Mononuclear cell (primary cell): Measurements from ENCODE around the gene MYO18A. TPM values are rescaled to one million over a fixed set of nuclear protein-coding genes. Genes with fewer than 3 reads are reported as not detected.

Experiments
- H3K27me3 ChIP-seq: 2 replicates; pipeline ENCODE4 v1.6.0; 2011; ENCODE audit warnings: low read length, control low read depth; ENCODE audit not compliant: insufficient read depth
- H3K4me1 ChIP-seq: 2 replicates; pipeline ENCODE4 v1.5.1; 2011; ENCODE audit warnings: mild to moderate bottlenecking, low read length, control low read depth; ENCODE audit not compliant: insufficient read depth
- H3K4me3 ChIP-seq: 2 replicates; pipeline ENCODE4 v1.5.1; 2011; ENCODE audit warnings: mild to moderate bottlenecking, low read length, moderate library complexity
- H3K9me3 ChIP-seq: 2 replicates; pipeline ENCODE4 v1.5.1; 2011; ENCODE audit warnings: low read depth, mild to moderate bottlenecking, control low read depth, low read length
- total RNA-seq: library from RNA; depleted of rRNA; stranded (reverse); fragments of >200 nt; gene quantifications from one replicate; pipeline ENCODE4 v1.2.3, GENCODE V29; 2012

Gene MYO18A
- total RNA-seq, 1 donor, result 40.1 TPM

DNA sequence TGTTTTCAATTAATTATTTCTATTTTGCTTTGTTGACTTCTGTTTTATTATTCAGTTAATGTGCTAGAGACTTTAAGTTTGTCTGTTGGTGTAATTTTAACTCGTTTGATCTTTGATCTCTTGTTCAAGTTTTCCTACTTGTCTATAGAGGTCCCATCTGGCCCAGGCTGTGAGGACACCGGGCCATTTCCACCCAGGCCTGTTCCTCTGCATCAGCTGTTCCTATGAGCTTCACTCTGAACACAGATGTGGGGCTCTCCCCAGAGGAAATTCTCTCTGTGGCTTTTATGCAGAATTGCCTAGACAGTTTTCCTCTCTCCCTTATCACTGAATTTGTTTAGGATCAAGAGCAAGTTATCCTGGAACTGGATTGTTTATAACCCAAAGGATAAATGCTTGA, 44.7 kb downstream of the MYO18A start:
- no peak overlapping the region for H3K4me3 ChIP-seq
- no peaks in the 10 kb centered on the region for H3K27me3 ChIP-seq
- peaks cover 66% of the 10 kb centered on the region for H3K4me1 ChIP-seq
- no peaks in the 10 kb centered on the region for H3K9me3 ChIP-seq

DNA sequence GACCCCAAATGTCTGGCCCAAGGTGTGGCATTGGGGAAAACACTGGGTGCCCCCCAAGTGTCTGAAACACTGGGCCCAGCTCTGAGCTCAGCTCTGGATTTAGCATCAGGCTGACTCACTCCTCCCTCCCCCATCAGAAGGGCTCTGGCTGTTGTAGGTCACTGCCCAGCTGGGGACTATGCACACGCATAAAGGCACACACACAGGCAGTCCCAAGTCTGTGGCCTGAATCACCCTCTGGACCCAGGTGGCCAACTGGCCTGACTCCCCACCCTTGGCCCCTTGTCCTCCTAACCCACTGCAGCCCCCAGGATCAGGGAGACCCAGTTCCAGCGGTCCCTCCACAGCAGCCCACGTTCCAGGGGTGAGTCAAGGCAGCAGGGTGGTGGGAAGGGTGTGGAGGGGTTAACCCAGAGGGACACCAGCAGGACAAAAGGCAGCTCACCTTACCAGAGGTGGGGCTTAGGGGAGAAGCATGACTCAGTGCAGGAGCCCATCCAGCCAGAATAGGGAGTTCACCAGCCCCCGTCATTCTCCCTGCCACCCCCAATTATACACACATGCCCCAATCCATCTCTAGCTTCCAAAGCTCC, 47.0 kb downstream of the MYO18A start:
- Histone ChIP-seq H3K4me3 (no peak overlapping the region), H3K4me1 (peaks cover 47% of the 10 kb centered on the region), H3K9me3 (no peaks in the 10 kb centered on the region), H3K27me3 (no peaks in the 10 kb centered on the region)

DNA sequence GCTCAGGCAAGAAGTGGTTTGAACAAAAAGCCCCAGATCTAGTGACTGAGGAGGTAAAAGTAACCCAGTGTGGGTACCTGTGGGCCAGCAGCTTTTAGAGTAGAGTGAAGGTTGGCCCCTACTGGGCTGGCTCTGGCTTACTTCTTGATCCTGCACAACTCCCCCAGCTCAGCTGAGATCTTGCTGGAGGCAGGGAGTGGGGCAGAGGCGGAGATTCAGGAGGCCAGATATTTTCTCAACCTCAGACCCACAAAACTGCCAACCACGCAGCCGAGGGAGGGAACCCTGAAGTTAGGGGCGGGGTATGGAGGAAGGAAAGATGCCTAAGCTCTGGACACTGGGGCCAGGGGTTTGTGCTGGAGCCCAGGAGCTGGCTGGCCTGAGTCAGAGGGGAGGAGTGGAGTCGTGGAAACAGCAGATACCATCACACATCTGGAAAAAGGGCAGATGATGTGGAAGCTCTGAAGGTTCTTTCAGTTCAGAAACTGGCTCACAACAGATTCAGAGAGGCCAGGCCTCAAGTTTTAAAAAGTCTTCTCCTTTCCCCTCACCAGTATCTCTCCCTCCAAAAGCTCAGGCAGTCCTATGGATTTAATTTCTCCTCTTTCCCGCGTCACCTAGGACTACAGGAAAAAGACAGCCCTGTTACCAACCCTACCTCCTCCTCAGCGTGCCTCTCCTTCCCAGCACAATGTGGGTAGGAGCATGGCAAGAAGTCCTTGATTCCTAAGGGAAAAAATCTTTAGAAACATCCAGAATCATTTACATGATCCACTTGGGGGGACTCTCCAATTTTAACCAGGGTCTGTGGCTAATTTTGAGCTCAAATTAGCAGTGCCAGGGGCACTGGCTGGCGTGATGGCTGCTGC, 48.1 kb downstream of the MYO18A start:
- Histone ChIP-seq H3K9me3 (no peaks in the 10 kb centered on the region), H3K4me3 (no peak overlapping the region), H3K27me3 (no peaks in the 10 kb centered on the region), H3K4me1 (peaks cover 42% of the 10 kb centered on the region)

DNA sequence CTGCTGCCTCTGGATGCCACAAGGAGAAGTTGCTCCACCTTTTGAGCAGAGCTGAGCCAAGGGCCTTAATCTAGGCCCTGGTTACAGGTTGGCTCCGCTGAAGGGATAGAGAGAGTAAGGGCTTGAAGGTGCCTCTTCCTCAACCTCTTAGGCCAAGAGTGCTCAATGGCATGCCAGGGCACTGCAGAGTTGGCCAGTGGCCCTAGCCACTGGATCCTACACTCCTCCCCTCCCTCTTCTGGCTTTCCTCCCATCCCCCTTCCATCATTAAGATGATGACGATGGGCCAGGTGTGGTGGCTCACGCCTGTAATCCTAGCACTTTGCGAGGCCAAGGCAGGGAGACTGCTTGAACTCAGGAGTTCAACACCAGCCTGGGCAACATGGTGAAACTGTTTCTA, 50.5 kb downstream of the MYO18A start:
- Histone ChIP-seq H3K4me1 (peaks cover 54% of the 10 kb centered on the region), H3K9me3 (no peaks in the 10 kb centered on the region), H3K4me3 (no peak overlapping the region), H3K27me3 (no peaks in the 10 kb centered on the region)

DNA sequence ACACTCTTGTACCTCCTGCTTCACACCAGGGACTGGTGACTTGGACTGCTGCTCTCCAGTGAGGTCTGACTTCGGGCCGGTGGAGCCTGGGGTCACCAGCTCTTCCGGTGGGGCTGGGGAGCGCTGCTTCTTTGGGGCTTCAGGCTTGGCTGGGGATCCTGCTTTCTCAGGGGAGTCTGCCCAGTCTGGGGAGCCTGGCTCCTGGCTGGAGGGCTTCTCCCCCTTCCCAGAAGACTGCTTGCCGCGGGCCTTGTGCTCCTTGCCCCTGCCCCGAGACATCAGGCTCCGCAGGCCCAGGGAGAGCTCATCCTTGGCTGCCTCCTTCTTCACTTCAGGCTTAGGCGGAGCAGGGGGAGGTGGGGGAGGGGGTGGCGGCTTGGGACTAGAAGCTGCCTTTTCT, 52.4 kb downstream of the MYO18A start:
- H3K4me3 ChIP-seq, result no peak overlapping the region
- H3K27me3 ChIP-seq, result no peaks in the 10 kb centered on the region
- peaks cover 53% of the 10 kb centered on the region for H3K4me1 ChIP-seq
- H3K9me3 ChIP-seq, result no peaks in the 10 kb centered on the region

DNA sequence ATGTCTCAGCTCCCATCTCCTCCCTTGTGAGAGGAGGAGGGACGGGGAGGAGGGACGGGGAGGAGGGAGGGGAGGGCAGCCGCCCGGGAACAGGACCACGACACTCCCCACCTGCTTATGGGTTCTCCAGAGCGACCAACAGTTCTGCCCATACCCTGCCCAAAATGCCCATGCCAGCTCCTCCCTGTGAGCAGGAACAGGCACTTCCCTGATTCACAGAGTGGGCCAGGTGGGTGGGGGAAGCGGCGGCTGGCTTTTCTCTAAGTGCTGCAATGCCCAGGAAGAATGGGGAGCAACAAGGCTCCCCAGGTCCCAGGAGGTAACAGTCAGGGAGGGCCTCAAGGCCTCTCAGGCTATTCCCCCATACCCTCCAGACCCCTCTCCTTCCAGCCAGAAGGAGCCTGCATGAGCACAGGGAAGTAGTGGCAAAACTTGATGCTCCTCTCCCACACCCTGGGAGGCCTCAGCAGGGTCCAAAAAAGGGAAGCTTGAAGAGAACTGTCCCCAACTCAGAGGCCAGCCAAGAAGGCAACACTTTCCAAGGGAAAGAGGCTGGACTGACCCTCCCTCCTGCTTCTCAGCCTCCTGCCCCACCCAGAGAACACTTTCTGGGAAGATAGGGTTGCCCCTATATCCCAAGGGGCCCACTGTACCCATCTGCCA, 53.8 kb downstream of the MYO18A start:
- Histone ChIP-seq H3K27me3 (no peaks in the 10 kb centered on the region), H3K4me3 (no peak overlapping the region), H3K9me3 (no peaks in the 10 kb centered on the region), H3K4me1 (peaks cover 39% of the 10 kb centered on the region)

DNA sequence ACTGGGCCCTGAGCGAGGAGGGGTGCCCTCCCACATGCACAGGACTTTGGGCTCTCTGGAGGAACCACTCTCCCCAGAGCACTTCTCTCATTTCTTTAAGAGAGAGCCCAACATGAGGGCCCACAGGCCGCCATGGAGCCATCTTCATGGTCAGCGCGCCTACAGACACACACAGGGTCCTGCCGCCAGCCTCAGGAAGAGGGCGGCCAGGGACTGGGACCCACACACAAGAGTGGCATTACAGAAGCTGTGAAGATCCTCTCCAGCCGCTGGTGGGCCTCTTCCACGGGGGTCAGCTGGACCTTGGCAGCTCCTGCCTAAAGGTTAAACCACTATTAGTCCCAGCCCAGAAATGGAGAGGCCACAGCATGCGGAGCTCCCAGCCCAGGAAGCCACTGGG, 54.5 kb downstream of the MYO18A start:
- Histone ChIP-seq H3K4me1 (peaks cover 32% of the 10 kb centered on the region), H3K27me3 (no peaks in the 10 kb centered on the region), H3K4me3 (no peak overlapping the region), H3K9me3 (no peaks in the 10 kb centered on the region)

DNA sequence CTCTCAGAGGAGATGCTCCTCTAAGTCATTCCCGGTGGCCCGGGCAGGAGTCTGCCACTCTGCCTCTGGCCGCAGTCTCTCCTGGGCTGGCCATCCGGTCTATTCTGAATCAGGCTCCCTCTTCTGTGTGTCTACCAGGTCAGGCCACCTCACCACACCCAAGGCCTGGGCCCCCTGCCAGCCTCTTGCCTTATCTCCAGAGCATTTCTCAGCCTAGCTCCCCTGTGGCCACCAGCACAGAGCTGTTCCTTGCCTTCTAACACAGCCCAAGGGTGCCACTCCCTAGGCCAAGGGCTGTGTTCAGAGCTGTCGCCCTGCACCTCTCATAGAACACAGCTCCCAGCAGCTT, 55.3 kb downstream of the MYO18A start:
- Histone ChIP-seq H3K4me3 (no peak overlapping the region), H3K27me3 (no peaks in the 10 kb centered on the region), H3K4me1 (peaks cover 31% of the 10 kb centered on the region), H3K9me3 (no peaks in the 10 kb centered on the region)

DNA sequence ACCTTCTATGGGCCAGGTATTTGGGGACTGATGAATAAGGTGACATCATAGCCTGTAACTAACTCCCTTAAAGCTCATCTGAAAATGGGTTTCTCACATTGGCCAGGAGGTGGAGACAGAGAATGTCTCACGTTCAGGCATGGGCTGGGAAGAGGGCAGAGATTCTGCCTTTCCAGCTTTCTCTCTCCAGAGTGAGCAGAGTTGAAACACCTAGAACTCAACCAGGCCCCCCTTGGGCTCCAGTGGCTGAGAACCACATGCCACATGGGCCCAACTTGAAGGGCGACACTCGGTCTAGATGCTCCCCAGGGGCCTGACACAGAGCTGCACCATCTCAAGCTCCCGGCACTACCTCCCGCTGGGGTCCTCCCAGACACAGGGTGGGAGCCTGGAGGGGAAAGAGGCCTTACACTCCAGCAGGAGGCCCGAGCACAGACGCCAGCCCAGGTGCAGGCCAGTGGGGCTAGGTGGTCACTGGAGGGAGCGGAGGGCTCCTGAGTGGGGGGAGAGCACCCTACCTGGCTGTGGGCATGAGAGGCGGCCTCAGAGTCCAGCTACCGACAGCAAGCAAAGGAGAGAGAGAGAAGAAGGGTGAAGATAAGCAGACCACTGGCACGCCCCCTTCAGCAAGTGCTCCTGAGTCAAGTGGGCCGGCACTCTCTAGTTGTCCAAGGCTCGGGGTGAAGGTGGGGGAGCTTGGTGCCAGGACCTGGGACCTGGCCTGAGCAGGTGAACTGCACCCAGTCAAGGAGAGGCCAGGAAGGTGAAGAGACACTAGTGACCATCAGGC, 55.9 kb downstream of the MYO18A start:
- no peaks in the 10 kb centered on the region for H3K27me3 ChIP-seq
- H3K4me3 ChIP-seq, result no peak overlapping the region
- no peaks in the 10 kb centered on the region for H3K9me3 ChIP-seq
- peaks cover 31% of the 10 kb centered on the region for H3K4me1 ChIP-seq

DNA sequence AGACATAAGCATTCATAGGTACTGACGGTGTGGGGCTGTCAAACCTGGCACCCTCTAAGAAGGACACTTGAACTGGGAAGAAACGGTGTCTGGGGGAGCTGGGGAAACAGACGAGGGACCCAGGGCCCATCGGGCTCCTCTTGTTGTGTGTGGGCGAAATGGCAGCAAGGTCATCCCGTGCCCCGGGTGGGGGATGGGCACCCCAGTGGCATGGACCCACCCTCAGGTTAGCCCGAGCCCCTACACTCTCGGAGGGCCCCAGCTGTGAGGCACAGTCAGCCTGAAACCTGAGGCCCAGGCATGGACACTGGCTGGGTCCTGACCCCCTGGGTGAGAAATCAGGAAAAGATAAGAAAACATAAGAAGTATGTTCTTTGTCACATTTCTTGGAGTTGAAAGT, 57.1 kb downstream of the MYO18A start:
- no peaks in the 10 kb centered on the region for H3K27me3 ChIP-seq
- H3K4me1 ChIP-seq, result peaks cover 31% of the 10 kb centered on the region
- no peak overlapping the region for H3K4me3 ChIP-seq
- H3K9me3 ChIP-seq, result no peaks in the 10 kb centered on the region

DNA sequence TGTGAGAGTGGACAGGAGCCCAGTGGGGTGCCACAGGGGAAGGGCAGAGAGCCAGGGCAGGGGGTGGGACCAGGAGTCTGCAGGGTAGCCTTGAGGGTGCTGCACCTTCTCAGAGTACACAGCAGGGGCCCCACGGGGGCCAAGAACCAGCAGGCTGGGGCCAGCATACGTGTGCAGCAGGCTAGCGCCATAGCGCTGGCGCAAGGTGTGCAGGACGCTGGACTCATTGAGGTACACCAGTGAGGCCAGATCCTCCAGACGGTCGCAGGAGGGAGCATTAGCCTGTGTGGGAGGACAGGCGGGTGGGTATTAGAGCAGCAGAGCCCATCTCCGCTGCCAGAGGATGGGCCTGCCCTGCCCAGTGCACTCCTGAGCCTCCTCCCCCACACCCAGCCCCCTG, 58.8 kb downstream of the MYO18A start:
- Histone ChIP-seq H3K4me1 (peaks cover 26% of the 10 kb centered on the region), H3K9me3 (no peaks in the 10 kb centered on the region), H3K4me3 (no peak overlapping the region), H3K27me3 (no peaks in the 10 kb centered on the region)

DNA sequence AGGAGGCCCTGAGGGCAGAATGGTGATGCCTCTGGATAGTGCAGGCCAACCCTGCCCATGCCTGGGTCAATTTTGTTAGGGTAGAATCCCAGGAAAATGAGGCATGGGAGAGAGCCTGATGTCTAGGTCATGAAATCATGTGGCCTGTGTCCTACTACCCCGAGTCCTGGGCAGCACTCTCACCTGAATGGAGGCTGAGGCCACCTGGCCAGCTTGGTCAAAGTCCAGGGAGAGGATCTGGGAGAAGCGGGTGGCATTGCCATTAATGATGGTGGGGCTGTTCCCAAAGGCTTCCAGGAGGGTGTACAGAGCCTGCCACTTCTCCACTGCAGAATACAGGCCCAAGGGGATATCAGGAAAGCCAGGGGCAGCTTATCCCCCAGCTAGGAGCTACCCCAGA, 59.8 kb downstream of the MYO18A start:
- H3K4me1 ChIP-seq, result peaks cover 25% of the 10 kb centered on the region
- H3K9me3 ChIP-seq, result no peaks in the 10 kb centered on the region
- no peaks in the 10 kb centered on the region for H3K27me3 ChIP-seq
- H3K4me3 ChIP-seq, result no peak overlapping the region

DNA sequence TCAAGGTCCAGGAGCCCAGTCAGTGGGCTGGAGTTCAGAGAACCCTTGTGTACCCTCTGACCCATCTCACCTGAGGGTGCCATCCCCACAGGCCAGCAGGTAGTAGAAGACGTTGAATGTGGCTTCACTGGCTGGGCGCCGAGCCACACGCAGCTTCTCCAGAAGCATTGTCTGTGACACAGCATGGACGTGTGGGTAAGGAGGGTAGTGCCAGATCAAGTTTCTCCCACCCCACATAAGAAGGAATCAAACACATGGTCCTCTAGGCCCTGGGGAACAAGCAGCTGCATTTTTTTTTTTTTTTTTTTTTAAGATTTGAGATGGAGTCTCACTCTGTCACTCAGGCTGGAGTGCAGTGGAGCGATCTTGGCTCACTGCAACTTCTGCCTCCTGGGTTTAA, 60.9 kb downstream of the MYO18A start:
- Histone ChIP-seq H3K4me1 (peaks cover 19% of the 10 kb centered on the region), H3K27me3 (no peaks in the 10 kb centered on the region), H3K4me3 (no peak overlapping the region), H3K9me3 (no peaks in the 10 kb centered on the region)

DNA sequence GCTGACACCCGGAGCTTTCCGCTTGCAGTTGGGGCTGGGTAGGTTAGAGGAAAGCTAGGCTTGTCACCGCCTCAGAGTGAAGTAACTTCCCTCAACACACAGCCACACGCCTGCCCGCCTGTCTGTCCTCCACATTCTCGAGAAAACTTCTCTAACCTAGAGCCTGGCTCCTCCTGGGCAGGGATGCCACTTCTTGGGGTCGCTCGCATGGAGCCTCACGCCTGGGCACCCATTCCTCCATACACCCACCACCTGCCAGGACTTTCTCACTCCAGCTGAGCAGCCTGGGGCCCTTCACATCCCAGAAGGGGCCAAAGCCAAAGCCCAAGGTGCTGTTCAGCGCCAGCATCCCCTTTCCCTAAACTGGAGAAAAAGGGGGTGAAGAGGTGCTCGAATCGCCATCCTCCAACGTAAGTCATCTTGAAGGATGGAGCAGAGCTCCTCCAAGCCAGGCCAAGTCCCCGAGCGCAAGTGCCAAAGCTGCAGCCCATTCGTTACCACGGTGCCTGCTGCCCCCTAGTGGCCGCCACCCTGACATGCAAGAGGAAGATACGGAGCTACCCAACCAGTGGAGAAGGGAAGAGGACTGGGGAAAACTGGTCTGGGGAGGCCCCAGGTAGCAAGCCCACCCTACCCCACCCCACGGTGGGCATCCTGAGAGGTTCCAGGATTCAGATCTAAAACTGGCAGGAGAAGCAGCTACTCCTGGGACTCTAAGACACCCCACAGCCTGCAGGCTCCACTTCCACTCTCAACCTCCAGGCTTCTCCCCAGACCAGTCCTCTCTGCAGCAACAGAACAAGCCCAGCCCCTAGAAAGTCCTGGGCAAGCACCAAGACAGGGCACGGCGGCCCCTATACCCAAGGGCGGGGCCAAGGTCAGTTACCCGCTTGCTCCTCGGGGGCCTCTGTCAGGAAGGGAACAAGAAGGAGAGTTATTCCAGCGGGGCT, 63.1 kb downstream of the MYO18A start:
- H3K27me3 ChIP-seq, result no peaks in the 10 kb centered on the region
- H3K4me3 ChIP-seq, result no peak overlapping the region
- peaks cover 17% of the 10 kb centered on the region for H3K4me1 ChIP-seq
- H3K9me3 ChIP-seq, result no peaks in the 10 kb centered on the region
